Caco-2 (cell line): ENCODE results near the gene CCDC148. TPM values are rescaled to one million over a fixed set of nuclear protein-coding genes. Genes with fewer than 3 reads are reported as not detected.

Experiments
- BruUV-seq: library from RNA; stranded (reverse); fragments of 400-500 nt; replicated peaks from 2 replicates; lab custom pipeline; 2021; lab: Mats Ljungman, UMichigan
- CTCF ChIA-PET: fragments of 300-600 bp; sonication (Branson Sonifier 250); formaldehyde crosslinking; loops from one replicate; lab custom pipeline; 2022; ENCODE audit warnings: antibody characterized with exemption; lab: Charles Lee
- POLR2A ChIA-PET: fragments of 300-600 bp; sonication (Branson Sonifier 250); formaldehyde crosslinking; loops from one replicate; lab custom pipeline; 2022; ENCODE audit warnings: antibody characterized with exemption; lab: Charles Lee
- DNase-seq, 2 experiments: peaks; one replicate each; pipeline versions ENCODE4 v3.0.0 to v3.0.0-alpha.2; 2020 to 2022
- H3K27me3 ChIP-seq: replicated peaks from 2 replicates; pipeline ENCODE4 v1.6.0; 2011; ENCODE audit warnings: low read length; ENCODE audit not compliant: control insufficient read depth, insufficient read depth
- H3K36me3 ChIP-seq: 2 replicates; pipeline ENCODE4 v1.5.1; 2011; ENCODE audit warnings: low read length; ENCODE audit not compliant: control insufficient read depth, insufficient read depth
- H3K4me1 ChIP-seq: fragments of 250-450 bp; sonication (Bioruptor Pico); 2 replicates; pipeline ENCODE4 v1.5.1; 2020; ENCODE audit warnings: mild to moderate bottlenecking
- H3K4me3 ChIP-seq: 2 replicates; pipeline ENCODE4 v1.5.1; 2011; ENCODE audit warnings: low read depth, mild to moderate bottlenecking, control low read depth, low read length
- H3K9me3 ChIP-seq: fragments of 250-450 bp; sonication (Bioruptor Pico); 2 replicates; pipeline ENCODE4 v1.5.1; 2020; ENCODE audit warnings: mild to moderate bottlenecking, moderate library complexity
- H3K27ac Mint-ChIP-seq: one replicate; pipeline ENCODE4 v1.8.0; 2022; ENCODE audit warnings: mixed read lengths; ENCODE audit not compliant: unreplicated experiment
- H3K27me3 Mint-ChIP-seq: one replicate; pipeline ENCODE4 v1.8.0; 2022; ENCODE audit warnings: mixed read lengths; ENCODE audit not compliant: insufficient read depth, unreplicated experiment
- H3K36me3 Mint-ChIP-seq: one replicate; pipeline ENCODE4 v1.8.0; 2022; ENCODE audit warnings: mild to moderate bottlenecking, mixed read lengths; ENCODE audit not compliant: insufficient read depth, unreplicated experiment
- H3K4me1 Mint-ChIP-seq: one replicate; pipeline ENCODE4 v1.8.0; 2022; ENCODE audit warnings: low read depth, mixed read lengths; ENCODE audit not compliant: unreplicated experiment
- H3K4me3 Mint-ChIP-seq: one replicate; pipeline ENCODE4 v1.8.0; 2022; ENCODE audit warnings: mild to moderate bottlenecking, moderate library complexity, mixed read lengths; ENCODE audit not compliant: unreplicated experiment
- H3K9me3 Mint-ChIP-seq: one replicate; pipeline ENCODE4 v1.8.0; 2022; ENCODE audit warnings: mixed read lengths; ENCODE audit not compliant: unreplicated experiment
- CTCF ChIP-seq, 2 experiments: fragments of 200-600 bp in 1 of 2; IDR thresholded peaks; 1 replicate in 1 of 2; 2 replicates in 1 of 2; pipeline versions ENCODE4 v1.5.1 to v1.8.0; 2011 to 2022; ENCODE audit warnings: antibody characterized with exemption in 1 of 2, control low read depth in 1 of 2, inconsistent platforms in 1 of 2, low read depth in 1 of 2, low read length in 1 of 2, mild to moderate bottlenecking in 1 of 2, moderate library complexity in 1 of 2; ENCODE audit not compliant: insufficient read depth in 1 of 2, severe bottlenecking in 1 of 2, unreplicated experiment in 1 of 2
- intact Hi-C: fragments of 100-400 bp; cut with micrococcal nuclease; formaldehyde crosslinking; loops from one replicate; pipeline ENCODE4 v1.10.0; 2022; ENCODE audit not compliant: unreplicated experiment
- total RNA-seq: library from RNA; stranded (reverse); gene quantifications from 2 replicates; pipeline ENCODE4 v1.2.3, GENCODE V29; 2022

Gene CCDC148
- total RNA-seq, 1 experiment from 2014 or later: 6.3 TPM

DNA sequence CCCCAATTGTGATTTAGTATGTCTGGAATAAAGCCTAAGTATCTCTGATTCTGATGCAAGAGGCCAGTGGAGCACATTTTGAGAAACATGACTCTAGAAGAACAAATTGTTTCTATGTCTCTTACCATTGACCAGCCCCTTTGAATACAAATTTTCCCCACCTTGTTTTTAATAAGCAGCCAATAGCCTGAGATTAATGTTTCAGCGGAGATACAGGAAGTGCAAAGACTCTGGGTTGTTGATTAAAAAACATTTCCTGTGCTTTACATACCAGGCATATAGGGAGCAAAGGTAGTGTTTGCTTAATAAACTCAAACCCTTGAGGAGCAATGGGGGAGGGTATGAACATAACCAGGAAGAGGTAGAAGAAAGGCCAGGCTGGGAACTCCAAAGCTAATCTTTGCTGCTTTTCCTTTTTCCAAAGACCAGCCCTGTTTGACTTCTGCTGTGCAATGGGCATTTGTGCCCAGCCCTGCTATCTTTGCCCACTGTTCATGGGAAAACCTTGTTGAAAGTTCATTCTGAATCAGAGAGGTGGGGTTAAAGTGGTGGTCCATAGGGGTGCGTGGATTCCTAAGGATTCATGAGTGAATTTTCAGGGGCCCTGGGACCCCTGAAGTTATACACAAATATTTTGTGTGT lies 325.6 kb downstream of the CCDC148 start:
- intact Hi-C loops: loop anchor here (1.0 kb wide), 3 partner anchors 12 to 101 kb away; no protein-coding TSS in a partner anchor
- DNase-seq: peak; percentile 63 to 76
- H3K4me3 ChIP-seq: no peak overlapping the region
- H3K9me3 ChIP-seq: peaks cover 11% of the 10 kb centered on the region; the same call in 1 of the 2 replicates
- peaks cover 17% of the 10 kb centered on the region for H3K9me3 Mint-ChIP-seq
- H3K27ac Mint-ChIP-seq: peak overlapping the region; percentile 85
- peaks cover 72% of the 10 kb centered on the region for H3K4me1 ChIP-seq
- H3K36me3 Mint-ChIP-seq: no peaks in the 10 kb centered on the region
- no peaks in the 10 kb centered on the region for H3K27me3 ChIP-seq
- CTCF ChIA-PET: interaction anchor here (0.6 kb wide), 1 partner anchor 128 kb away, joined by 3 read pairs; no protein-coding TSS in a partner anchor
- TF ChIP-seq CTCF (IDR thresholded peaks at IDR 0.05; ENCODE audit: insufficient read depth in 1 of 2, low read depth in 1 of 2, low read length in 1 of 2, severe bottlenecking in 1 of 2, unreplicated experiment in 1 of 2): no peak
- peaks cover 42% of the 10 kb centered on the region for H3K4me1 Mint-ChIP-seq
- H3K36me3 ChIP-seq: no peaks in the 10 kb centered on the region
- no peaks in the 10 kb centered on the region for H3K27me3 Mint-ChIP-seq
- BruUV-seq: no TSS peak
- POLR2A ChIA-PET: interaction anchor here (0.6 kb wide), 1 partner anchor 327 kb away, joined by 3 read pairs; no protein-coding TSS in a partner anchor
- H3K4me3 Mint-ChIP-seq: peak overlapping the region; percentile 57

GRCh38 chr2:158129037-158129436 lies 327.5 kb downstream of the CCDC148 start:
- Histone ChIP-seq H3K36me3 (no peaks in the 10 kb centered on the region), H3K4me3 (no peak overlapping the region), H3K4me1 (peaks cover 64% of the 10 kb centered on the region), H3K27me3 (no peaks in the 10 kb centered on the region), H3K9me3 (peaks cover 11% of the 10 kb centered on the region; the same call in 1 of the 2 replicates)
- ChIA-PET POLR2A (no interaction called here), CTCF (interaction anchor here (0.9 kb wide), 2 partner anchors 14 to 97 kb away, joined by 3 read pairs; no protein-coding TSS in a partner anchor)
- Mint-ChIP-seq H3K9me3 (peaks cover 17% of the 10 kb centered on the region), H3K36me3 (no peaks in the 10 kb centered on the region), H3K27ac (peak overlapping the region; percentile 64), H3K4me1 (peaks cover 52% of the 10 kb centered on the region), H3K27me3 (no peaks in the 10 kb centered on the region), H3K4me3 (no peak overlapping the region)
- no TSS peak for BruUV-seq
- intact Hi-C loops: loop anchor here (2.0 to 5.0 kb wide), 2 partner anchors 34 to 328 kb away; partner anchors contain the start of genes CCDC148 and PKP4
- DNase-seq: no peak
- TF ChIP-seq CTCF (IDR thresholded peaks at IDR 0.05; ENCODE audit: insufficient read depth in 1 of 2, low read depth in 1 of 2, low read length in 1 of 2, severe bottlenecking in 1 of 2, unreplicated experiment in 1 of 2): no peak

- H3K36me3 Mint-ChIP-seq: no peaks in the 10 kb centered on the region
- H3K27me3 Mint-ChIP-seq: no peaks in the 10 kb centered on the region
- Histone ChIP-seq H3K36me3 (no peaks in the 10 kb centered on the region), H3K27me3 (no peaks in the 10 kb centered on the region), H3K9me3 (peaks cover 11% of the 10 kb centered on the region; the same call in 1 of the 2 replicates), H3K4me3 (no peak overlapping the region), H3K4me1 (peaks cover 64% of the 10 kb centered on the region)
- DNase-seq: peak; percentile 61 to 75
- H3K4me3 Mint-ChIP-seq: no peak overlapping the region
- TF ChIP-seq CTCF (IDR thresholded peaks at IDR 0.05; ENCODE audit: insufficient read depth in 1 of 2, low read depth in 1 of 2, low read length in 1 of 2, severe bottlenecking in 1 of 2, unreplicated experiment in 1 of 2): no peak
- ChIA-PET POLR2A (no interaction called here), CTCF (interaction anchor here (0.6 to 0.9 kb wide), 3 partner anchors 8 to 97 kb away, joined by 3 read pairs; no protein-coding TSS in a partner anchor)
- peaks cover 14% of the 10 kb centered on the region for H3K9me3 Mint-ChIP-seq
- peak overlapping the region; percentile 64 for H3K27ac Mint-ChIP-seq
- peaks cover 52% of the 10 kb centered on the region for H3K4me1 Mint-ChIP-seq
- intact Hi-C loops: loop anchor here (2.0 to 5.0 kb wide), 2 partner anchors 34 to 329 kb away; partner anchors contain the start of genes CCDC148 and PKP4
- no TSS peak for BruUV-seq
These were observed 328.2 kb downstream of the CCDC148 start for GRCh38 chr2:158128168-158128973.
